NCI-H446 (cell line): Measurements from ENCODE around the gene SLC10A3.

Source experiments
- DNase-seq, 2 experiments: peaks; one replicate each; lab custom pipeline; 2025; lab: John Stamatoyannopoulos, UW

The SLC10A3 gene

DNA sequence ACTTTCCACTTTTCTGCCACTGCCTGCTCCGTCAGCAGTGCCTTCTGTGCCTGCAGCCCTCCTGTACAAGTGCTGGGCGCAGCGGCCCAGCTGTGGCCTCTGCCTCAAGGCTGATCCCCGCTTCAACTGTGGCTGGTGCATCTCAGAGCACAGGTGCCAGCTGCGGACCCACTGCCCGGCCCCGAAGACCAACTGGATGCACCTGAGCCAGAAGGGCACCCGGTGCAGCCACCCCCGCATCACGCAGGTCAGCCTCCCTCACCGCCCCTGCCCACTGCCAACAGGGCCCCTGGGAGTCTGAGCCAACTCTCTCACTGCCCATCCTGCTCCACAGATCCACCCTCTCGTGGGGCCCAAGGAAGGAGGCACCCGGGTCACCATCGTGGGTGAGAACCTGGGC, 24.8 kb downstream of the SLC10A3 start:
- no peak for DNase-seq

- DNase-seq: no peak
These were observed 25.5 kb downstream of the SLC10A3 start for GRCh38 chrX:154464806-154465365.

DNA sequence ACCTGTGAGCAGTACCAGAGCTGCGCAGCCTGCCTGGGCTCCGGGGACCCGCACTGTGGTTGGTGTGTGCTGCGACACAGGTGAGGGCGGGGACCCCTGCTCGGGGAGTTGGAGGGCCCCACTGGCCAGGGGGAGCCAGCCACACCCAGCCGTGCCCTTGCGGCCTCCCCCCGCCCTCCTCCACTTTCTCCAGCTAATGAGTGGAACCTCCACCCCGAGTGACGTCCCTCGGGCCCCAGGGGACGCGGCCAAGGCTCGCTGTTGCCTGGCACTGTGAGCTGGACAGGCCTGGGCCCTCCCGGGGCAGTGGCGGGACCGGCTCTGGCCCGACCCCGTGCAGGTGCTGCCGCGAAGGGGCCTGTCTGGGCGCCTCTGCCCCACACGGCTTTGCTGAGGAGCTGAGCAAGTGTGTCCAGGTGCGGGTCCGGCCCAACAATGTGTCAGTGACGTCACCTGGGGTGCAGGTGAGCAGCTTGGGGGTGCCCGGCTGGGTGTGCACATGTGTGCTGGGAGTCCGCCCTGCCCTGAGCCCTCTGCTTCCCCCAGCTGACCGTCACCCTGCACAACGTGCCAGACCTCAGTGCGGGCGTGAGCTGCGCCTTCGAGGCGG, 26.7 kb downstream of the SLC10A3 start:
- DNase-seq: no peak

DNA sequence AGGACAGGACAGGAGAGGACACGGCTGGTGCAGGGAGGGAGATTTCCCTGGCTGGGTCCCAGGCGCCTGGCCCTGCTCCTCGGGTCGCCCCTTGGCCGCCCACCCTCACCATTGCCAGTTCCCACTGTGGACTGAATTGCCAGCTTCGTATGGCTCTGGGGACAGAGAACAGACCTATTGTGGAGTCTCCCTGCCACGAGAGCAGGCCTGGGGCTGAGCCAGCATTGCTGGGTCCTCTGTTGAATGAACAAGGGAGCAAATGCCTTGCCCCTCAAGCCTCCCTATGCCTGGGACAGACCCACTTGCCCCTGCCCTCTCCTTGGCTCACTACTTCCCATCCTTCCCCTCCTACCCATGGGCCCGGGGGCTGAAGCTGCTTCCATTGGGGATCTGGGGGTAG, 28.0 kb downstream of the SLC10A3 start:
- no peak for DNase-seq

GRCh38 chrX:154460326-154460725, 30.1 kb downstream of the SLC10A3 start:
- DNase-seq: no peak

DNA sequence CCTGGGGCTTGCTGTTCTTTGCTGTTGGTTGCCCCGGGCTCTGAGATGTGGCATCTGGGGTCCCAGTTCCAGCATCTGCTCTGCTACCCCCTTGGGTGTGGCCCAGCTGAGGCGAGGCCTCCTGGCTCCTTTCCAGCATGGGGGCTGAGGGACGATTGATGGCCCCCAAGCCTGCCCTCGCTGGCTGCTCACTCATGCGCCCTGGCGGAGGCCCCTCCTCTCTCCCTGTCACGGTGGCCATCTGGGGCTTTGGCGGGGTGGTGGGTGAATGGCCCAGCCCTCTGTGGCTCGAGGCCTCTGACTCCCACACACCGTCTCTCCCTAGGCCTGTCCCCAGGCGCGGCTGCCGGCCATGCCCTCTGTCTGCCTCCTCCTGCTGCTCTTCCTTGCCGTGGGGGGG, 30.6 kb downstream of the SLC10A3 start:
- DNase-seq: no peak

GRCh38 chrX:154458954-154459778, 31.3 kb downstream of the SLC10A3 start:
- peak in 1 of 2 experiments; percentile 30 for DNase-seq

DNA sequence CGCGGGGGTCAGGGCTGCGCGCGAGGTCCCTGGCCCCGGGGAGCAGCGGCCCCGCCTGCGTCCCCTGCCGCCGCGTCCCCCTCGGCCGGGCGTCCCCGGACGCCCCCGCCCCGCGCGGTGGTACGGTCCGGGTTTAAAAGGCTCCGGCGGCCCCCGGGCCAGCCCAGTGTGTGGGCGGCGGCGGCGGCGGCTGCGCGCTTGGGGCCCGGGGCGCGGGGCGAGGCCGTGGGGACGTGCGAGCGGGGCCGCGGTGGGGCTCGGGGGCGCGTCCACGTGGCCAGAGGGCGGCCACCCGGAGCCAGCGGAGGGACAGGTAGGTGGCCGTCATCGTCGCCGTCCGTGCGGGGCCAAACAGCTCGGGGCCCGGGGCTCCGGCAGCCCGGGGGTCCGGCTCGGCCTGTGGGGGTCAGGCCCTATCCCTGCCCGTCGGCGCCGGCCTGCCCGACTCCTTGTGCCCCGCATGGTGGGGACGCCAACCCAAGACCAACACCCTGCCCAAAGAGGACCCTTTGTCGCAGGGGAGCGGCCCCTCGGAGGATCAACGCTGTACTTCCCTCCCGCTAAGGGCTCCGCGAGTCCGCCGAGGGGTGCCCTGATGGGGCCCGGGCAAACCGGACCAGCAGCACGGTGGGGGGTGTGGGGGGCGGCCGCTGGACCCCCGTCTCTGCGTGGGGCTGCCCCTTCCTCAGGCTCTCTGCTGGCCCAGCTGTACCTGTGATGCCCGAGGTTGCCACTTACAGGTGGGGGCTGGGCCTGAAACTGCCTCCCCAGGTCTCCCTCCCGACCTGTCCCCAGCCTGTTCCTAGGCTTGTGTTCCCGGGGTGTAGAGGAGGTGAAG, 32.1 kb downstream of the SLC10A3 start, which contains the start of gene PLXNA3:
PLXNA3 (plus strand) TSS at position 166 of the 838 bp plus-strand sequence. CDS start 1,903 bp downstream, outside the sequence.
- DNase-seq: peak in 1 of 2 experiments; percentile 47

DNA sequence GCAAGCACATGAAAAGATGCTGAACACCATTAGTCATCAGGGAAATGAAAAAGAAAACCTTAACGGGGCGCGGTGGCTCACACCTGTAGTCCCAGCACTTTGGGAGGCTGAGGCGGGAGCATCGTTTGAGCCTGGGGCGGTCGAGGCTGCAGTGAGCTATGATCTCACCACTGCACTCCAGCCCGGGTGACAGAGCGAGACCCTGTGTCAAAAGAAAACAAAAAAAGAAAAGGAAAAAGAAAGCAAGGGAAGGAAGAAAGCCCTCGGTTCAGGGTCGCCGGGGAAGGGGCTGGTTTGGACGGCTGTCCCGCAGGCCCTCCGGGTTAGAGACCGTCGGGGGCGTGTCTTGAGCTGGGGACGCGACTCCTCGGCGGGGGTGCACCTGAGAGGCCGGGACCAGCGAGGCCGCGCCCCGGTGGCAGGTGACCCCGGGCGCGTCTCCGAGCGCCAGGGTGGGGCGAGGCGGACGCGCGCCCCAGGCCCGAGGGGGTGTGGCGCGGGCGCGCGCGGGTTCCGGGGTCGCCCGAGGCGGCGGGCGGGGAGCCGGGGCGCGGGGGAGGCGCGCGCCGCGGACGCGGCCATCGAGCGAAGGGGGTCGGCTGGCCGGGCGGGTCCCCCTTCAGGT, 32.8 kb downstream of the SLC10A3 start:
- DNase-seq: peak in 1 of 2 experiments; percentile 47

GRCh38 chrX:154452823-154453222, 37.6 kb downstream of the SLC10A3 start:
- no peak for DNase-seq

DNA sequence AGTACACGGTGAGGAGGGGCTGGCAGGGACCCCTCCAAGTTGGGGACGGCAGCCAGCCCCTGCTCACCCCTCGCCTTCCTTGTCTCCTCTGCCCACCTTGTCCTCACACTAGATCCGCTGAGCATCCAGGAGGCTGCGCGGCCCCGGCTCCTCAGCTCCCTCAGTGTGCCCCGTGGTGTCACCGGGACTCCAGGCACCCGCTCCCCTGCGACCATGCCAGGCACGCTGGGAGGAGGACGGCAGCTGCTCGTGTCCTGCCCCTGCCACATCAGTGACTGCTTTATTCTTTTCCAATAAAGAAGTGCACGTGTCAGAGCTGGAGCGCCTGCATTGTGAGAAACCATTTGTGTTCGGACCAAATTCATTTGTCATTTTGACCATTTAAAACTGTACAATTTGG, 40.1 kb downstream of the SLC10A3 start:
- DNase-seq: no peak

DNA sequence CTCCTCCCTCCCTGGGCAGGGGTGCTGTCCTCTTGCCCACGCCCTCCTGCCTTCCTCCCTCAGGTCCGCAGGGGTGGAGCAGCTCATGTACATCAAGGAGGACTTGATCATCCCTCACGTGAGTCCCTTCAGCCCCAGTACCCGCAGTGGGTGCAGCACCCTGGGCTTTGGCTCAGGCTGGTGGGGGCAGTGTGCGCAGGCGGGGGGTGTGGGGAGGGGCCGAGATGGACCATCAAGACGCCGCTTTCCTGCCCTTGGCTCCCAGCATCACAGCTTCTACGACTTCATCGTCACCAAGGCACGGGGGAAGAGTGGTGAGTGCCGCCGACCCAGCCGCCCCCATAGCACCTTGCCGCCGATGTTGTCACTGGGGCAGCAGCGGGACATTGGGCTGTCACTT, 40.8 kb downstream of the SLC10A3 start:
- DNase-seq: no peak

DNA sequence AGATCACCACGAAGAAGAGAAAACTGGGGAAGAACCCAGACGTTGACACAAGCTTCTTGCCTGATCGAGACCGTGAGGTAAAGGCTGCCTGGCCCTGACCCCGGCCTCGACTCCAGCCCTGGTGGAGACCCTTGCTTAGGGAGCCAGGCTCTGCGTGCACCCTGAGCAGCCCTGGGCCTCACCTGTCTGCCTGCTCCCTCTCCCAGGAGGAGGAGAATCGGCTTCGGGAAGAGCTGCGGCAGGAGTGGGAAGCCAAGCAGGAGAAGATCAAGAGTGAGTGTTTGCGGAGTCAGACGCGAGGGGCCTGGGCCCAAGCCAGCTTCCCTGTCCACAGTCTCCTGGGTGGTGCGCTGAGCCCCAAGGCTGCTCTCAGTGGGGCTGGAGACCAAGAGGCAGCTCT, 41.9 kb downstream of the SLC10A3 start:
- no peak for DNase-seq

DNA sequence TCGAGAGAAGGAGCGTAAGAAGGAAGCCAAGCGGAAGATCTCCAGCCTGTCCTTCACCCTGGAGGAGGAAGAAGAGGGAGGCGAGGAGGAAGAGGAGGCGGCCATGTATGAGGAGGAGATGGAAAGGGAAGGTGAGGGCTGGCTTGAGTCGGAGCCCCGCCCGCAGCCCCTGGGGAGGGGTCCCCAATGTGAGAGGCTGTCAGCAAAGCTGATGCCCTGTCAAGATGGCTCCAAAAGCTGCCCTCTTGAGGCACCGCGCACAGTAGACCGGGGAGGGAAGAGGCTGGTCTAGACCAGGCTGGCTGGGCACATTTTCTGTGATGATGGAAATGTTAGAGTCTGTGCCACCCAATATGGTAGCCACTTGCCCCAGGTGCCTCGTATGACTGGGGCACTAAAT, 44.0 kb downstream of the SLC10A3 start:
- DNase-seq: no peak

GRCh38 chrX:154445776-154446175, 44.7 kb downstream of the SLC10A3 start:
- DNase-seq: no peak

GRCh38 chrX:154444755-154445246, 45.6 kb downstream of the SLC10A3 start:
- DNase-seq: no peak

DNA sequence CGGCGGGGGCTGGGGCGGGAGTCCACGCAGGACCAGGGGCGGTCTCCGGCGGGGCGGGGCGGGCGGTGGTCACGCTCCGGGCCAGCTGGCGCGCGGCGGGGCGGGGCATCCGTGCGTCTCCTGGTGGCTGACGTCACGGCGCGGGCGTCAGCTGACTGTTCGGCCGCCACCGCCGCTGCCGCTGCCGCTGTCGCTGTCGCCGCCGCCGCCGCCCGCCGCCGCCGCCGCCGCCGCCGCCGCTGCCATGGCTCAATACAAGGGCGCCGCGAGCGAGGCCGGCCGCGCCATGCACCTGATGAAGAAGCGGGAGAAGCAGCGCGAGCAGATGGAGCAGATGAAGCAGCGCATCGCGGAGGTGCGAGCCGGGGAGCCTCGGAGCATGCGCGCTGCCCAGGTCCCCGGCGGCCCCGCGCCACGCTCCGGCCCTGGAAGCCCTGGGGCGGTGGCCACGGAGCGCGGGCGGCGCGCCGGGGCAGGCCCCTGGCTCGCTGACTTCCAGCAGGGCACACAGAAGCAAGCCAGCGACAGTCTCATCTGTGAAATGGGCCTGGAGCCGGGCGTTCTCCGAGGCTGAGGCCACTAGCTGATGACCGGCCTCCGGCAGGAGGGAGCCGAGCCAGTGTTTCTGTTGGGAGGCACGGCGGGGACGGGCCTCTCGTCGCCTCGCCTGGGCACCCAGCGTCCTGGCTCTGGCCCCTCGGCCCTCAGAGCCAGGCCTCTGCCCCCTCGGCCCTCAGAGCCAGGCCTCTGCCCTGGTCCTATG, 46.3 kb downstream of the SLC10A3 start, which contains the start of gene FAM50A:
FAM50A (plus strand) TSS at position 150 of the 763 bp plus-strand sequence; CDS start at position 245, 95 bp downstream.
- peak; percentile 2 to 67 for DNase-seq

DNA sequence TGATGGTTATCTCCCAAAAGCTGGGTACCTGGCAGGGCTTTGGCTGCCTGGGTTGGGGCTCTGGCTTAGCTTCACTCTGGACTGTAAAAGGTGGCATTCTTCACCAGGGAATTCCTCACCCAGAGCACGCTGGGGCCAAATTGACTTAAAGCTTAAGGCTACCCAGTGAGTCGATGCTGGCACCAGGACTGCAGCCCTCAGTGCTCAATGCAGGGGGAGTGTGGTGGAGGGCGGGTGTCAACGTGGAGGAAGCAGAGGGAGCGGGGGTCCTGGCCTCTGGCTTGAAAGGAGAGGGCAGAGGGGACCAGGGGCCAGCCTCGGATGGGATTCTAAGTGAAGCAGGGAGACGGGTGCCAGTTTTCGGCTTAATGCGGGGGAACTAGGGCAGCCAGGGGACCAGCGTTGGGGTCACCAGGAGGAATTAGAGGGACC, 46.9 kb downstream of the SLC10A3 start:
- DNase-seq: no peak

DNA sequence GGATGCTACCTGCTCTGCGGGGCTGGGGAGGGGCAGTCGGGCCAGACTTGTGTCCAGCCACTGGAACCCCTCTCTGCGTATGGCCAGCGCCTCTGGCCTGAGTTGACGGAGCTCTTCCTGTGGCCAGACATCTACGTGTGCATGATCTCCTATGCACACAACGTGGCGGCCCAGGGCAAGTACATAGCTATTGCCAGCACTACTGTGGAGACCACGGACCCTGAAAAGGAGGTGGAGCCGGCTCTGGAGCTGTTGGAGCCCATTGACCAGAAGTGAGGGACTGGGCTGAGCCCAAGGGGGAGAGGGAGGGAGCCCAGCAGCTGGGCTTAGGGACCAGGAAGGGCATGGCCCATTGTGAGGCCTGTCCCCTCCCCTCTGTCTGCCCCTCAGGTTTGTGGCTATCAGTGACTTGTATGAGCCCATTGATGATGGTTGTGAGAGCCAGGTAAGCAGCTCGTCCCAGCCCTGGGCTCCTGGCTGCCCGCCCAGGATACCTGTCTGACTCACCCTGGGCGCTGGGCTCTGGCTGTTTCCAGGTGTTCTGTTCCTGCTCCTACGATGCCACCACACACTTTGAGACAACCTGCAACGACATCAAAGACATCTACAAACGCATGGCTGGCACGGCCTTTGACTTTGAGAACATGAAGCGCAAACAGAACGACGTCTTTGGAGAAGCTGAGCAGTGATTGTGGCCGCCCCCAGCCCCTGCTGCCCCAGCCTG, 48.3 kb downstream of the SLC10A3 start:
- DNase-seq: no peak

DNA sequence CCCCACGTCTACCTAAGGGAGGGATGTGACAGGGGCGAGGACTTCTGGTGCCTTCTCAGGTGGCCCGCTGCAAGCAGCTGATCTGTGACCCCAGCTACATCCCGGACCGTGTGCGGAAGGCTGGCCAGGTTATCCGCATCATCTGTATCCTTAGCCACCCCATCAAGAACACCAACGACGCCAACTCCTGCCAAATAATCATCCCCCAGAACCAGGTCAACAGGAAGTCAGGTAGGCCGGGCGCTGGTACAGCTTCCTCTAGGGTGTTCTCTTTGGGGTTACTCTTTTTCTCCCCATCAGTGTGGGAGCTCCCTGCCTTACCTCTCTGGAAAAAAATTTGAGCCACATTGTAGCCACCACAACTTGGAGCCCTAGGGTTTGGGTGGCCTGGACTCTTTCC, 48.9 kb downstream of the SLC10A3 start:
- no peak for DNase-seq
